ENCODE measurements around the gene GAS2. TPM values are rescaled to one million over a fixed set of nuclear protein-coding genes. Genes with fewer than 3 reads are reported as not detected.

Gene GAS2
- polyA plus RNA-seq, 1 experiment, result 0.52 TPM

DNA sequence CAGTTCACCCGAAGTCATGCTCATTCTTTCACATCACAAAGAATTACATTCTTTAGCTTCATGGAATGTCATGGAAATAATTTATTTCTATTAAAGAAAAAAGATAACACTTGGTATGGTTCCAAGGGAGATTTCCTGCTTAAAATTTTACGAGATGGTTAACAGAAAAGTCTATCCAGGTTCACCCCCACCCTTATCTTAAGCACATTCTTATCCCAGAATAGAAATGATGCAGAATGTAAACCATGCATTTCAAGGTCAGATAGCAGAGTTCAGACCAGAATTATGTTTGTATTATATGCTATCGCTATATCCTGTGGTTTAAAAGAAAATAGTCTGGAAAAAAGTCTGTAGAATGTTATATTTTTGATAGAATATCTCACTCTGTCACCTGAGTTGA, 58.7 kb downstream of the GAS2 start:
- H3K36me3 ChIP-seq (ENCODE audit: control insufficient read depth, insufficient read depth, low read length), result no peaks in the 10 kb centered on the region
- no peak for TF ChIP-seq CTCF (IDR thresholded peaks at IDR 0.05; ENCODE audit: insufficient read depth, low read depth, low read length)
- POLR2A ChIA-PET, result no interaction called here
- CTCF ChIA-PET, result no interaction called here
- H3K4me3 ChIP-seq (ENCODE audit: low read depth, low read length), result no peak overlapping the region
- no peak for DNase-seq (ENCODE audit: low read depth)
- H3K27me3 ChIP-seq (ENCODE audit: control insufficient read depth, insufficient read depth, low read length), result no peaks in the 10 kb centered on the region

DNA sequence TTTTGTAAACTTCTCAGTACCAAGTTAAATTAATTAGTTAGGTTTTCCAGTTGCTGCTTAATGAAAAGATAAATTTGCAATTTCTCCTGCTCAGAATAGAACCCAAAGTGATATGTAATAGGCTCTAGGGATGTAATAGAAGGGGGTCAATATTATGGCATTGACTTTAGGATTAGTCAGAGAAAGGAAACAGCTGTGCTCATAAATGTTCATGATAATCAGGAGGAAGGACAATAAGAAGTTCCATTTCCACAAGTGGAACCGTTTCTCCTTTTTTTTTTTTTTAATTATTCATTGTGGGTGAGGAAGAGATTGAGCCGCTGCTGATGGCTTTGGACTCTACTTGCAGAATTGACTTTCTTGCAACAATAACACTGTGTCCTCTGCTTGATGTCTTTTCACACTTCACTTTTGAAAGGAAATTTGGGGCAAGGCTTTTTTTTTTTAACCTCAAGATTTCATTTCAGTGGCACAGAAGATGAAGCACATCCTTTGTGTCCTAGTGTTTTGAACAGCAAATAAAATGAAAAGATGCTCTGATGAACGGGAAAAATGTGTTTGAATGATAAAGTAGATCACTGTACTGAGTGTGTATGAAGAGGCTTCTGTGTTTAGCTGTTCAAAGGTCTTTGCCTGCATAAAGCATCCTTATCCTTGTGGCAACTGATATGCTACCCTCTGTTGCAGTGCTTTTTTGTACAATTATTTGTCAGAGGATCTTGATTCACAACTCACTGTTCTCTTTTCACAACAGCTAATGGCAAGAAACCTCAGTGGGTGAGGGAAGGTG, 62.4 kb downstream of the GAS2 start:
- POLR2A ChIA-PET, result no interaction called here
- no peaks in the 10 kb centered on the region for H3K27me3 ChIP-seq (ENCODE audit: control insufficient read depth, insufficient read depth, low read length)
- no peak overlapping the region for H3K4me3 ChIP-seq (ENCODE audit: low read depth, low read length)
- no peak for TF ChIP-seq CTCF (IDR thresholded peaks at IDR 0.05; ENCODE audit: insufficient read depth, low read depth, low read length)
- no peak for DNase-seq (ENCODE audit: low read depth)
- CTCF ChIA-PET, result no interaction called here
- H3K36me3 ChIP-seq (ENCODE audit: control insufficient read depth, insufficient read depth, low read length), result no peaks in the 10 kb centered on the region

GRCh38 chr11:22730319-22730718, 63.9 kb downstream of the GAS2 start:
- no peaks in the 10 kb centered on the region for H3K27me3 ChIP-seq (ENCODE audit: control insufficient read depth, insufficient read depth, low read length)
- POLR2A ChIA-PET, result no interaction called here
- H3K36me3 ChIP-seq (ENCODE audit: control insufficient read depth, insufficient read depth, low read length), result no peaks in the 10 kb centered on the region
- H3K4me3 ChIP-seq (ENCODE audit: low read depth, low read length), result no peak overlapping the region
- no peak for TF ChIP-seq CTCF (IDR thresholded peaks at IDR 0.05; ENCODE audit: insufficient read depth, low read depth, low read length)
- CTCF ChIA-PET, result no interaction called here
- no peak for DNase-seq (ENCODE audit: low read depth)

- no peak for TF ChIP-seq CTCF (IDR thresholded peaks at IDR 0.05; ENCODE audit: insufficient read depth, low read depth, low read length)
- ChIA-PET POLR2A (no interaction called here), CTCF (interaction anchor here (0.8 kb wide), 1 partner anchor 11 kb away, joined by 3 read pairs; no protein-coding TSS in a partner anchor)
- Histone ChIP-seq H3K27me3 (ENCODE audit: control insufficient read depth, insufficient read depth, low read length) (no peaks in the 10 kb centered on the region), H3K4me3 (ENCODE audit: low read depth, low read length) (no peak overlapping the region), H3K36me3 (ENCODE audit: control insufficient read depth, insufficient read depth, low read length) (no peaks in the 10 kb centered on the region)
- DNase-seq (ENCODE audit: low read depth), result no peak
Measured at GRCh38 chr11:22732588-22732987, 66.2 kb downstream of the GAS2 start.

- H3K4me3 ChIP-seq (ENCODE audit: low read depth, low read length), result no peak overlapping the region
- DNase-seq (ENCODE audit: low read depth), result no peak
- H3K27me3 ChIP-seq (ENCODE audit: control insufficient read depth, insufficient read depth, low read length), result no peaks in the 10 kb centered on the region
- ChIA-PET POLR2A (no interaction called here), CTCF (interaction anchor here (0.8 kb wide), 1 partner anchor 12 kb away, joined by 3 read pairs; no protein-coding TSS in a partner anchor)
- H3K36me3 ChIP-seq (ENCODE audit: control insufficient read depth, insufficient read depth, low read length), result no peaks in the 10 kb centered on the region
- no peak for TF ChIP-seq CTCF (IDR thresholded peaks at IDR 0.05; ENCODE audit: insufficient read depth, low read depth, low read length)
Measured at GRCh38 chr11:22733475-22734248, 67.3 kb downstream of the GAS2 start.
